NCI-H460 (cell line): ENCODE data around the gene SOX10. TPM values are rescaled to one million over a fixed set of nuclear protein-coding genes. Genes with fewer than 3 reads are reported as not detected.
A peak's percentile ranks its signal among the peaks of the same experiment; 100 is the strongest.

Experiments used
- DNase-seq: peaks from one replicate; pipeline ENCODE4 v3.0.0-alpha.2; 2016; ENCODE audit warnings: low read depth; ENCODE audit errors: extremely low read depth
- total RNA-seq: library from RNA; depleted of rRNA; stranded (reverse); fragments of >200 nt; shearing (Covaris generic); gene quantifications from 2 replicates; pipeline ENCODE4 v1.2.3, GENCODE V29; 2014; rRNA removed

SOX10 gene
- total RNA-seq, 1 experiment from 2014 or later: not detected

DNA sequence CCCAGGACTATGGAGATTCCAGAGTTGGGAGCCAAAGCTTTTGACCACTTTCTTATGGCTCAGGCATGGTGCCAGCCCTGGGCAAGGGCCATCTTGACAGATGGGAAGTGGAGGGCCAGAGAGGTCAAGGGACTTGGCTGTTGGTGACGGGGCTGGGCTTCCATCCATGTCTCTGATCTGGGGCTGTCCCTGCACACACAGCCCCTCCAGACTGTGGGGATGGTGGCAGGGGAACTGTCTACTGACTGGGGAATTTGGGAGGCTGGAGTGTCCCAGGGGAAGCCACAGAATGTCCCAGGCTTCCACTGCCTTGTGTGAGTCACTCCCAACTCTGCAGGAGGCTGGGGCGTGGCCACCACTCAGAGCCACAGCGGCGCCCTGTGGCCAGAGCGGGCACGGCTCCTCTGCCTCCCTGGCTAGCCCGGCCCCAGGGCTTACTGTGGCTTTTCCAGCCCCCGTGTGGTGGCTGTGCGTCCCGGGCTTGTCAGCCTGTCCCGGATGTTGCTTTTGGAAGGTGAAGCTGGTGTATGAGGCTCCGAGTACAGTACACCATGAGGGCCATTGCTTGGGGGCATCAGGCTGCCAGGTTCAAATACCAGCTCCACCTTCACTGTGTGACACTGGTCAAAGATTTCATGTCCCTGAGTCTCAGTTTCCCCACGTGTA is 50.5 kb downstream of the SOX10 start:
- peak; percentile 62 for DNase-seq

- DNase-seq: no peak
Observed at GRCh38 chr22:37932821-37933578, 51.4 kb downstream of the SOX10 start.

GRCh38 chr22:37932401-37932800 is 52.0 kb downstream of the SOX10 start:
- no peak for DNase-seq

DNA sequence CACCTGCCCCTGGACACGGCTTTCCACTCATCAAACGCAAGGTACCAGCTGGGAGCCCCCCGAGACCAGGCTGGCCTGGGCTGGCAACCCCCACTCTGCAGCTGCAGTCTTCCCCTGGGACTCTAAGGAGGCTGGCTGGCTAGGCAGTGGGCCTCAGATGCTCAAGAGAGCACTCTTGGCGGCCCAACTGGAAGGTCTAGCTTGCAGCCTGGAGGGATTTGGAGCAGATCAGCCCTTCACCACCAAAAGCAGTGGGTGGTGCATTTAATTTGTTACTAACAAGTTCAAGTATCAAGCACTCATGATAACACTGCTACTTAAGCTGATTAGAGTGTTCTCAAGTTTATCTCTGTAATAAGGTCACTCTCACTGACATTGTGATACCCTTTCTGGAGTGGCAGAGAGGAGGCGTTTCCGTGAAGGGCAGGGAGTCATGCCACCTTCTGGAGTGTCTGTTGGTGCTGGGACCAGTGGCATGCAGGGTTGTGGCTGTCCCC is 52.4 kb downstream of the SOX10 start:
- no peak for DNase-seq

DNA sequence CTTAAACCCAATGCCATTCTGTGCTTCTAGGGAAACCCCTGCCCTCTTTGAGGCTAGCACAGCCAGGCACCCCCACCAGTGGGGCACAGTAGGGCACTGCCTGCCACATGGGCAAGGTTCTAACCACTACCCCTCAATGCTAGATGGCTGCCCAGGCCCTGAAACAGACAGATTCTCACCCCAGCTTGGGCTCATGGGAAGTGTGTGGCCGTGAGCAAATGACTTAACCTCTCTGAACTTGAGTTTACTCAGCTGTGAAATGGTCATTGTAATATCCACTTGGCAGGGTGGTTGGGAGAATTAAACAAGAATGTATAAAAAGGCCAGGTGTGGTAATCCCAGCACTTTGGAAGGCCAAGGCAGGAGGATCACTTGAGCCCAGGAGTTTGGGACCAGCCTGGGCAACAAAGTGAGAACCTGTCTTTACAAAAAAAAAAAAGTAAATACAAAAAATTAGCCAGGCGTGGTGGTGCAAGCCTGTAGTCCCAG is 53.4 kb downstream of the SOX10 start:
- DNase-seq: no peak

GRCh38 chr22:37930270-37930951 is 53.9 kb downstream of the SOX10 start:
- DNase-seq: no peak

DNA sequence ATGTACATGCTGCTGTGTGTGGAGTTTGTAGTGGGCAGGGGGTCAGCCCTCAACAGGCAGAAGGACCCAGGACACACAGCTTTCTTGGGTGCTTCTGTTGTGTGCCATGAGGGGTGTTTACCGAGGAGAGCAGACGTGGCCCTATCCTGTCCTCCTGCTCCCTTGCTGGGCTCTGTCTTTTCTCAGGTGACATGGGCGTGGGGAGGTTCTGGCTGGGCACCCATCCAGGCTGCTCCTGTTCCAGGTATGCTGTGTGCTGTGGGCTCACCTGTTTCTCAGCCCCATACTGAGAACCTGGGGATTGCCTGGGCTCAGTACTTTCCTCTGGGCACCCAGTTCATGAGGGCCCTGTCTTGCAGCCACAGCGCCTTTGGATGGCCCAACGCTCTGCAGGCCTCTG is 55.0 kb downstream of the SOX10 start:
- DNase-seq: no peak

DNA sequence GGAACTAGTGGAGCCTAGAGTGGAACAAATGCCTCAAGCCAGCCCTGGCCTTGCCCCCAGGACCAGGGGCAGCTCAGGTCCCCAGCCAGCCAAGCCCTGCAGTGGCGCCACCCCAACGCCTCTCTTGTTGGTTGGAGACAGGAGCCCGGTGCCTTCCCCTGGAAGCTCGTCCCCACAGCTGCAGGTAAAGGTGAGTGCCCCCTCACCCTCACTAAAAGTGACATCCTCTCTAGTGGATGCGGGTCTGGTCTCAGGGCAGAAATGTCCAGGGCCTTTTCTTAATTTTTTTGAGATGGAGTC is 56.8 kb downstream of the SOX10 start:
- DNase-seq: no peak

DNA sequence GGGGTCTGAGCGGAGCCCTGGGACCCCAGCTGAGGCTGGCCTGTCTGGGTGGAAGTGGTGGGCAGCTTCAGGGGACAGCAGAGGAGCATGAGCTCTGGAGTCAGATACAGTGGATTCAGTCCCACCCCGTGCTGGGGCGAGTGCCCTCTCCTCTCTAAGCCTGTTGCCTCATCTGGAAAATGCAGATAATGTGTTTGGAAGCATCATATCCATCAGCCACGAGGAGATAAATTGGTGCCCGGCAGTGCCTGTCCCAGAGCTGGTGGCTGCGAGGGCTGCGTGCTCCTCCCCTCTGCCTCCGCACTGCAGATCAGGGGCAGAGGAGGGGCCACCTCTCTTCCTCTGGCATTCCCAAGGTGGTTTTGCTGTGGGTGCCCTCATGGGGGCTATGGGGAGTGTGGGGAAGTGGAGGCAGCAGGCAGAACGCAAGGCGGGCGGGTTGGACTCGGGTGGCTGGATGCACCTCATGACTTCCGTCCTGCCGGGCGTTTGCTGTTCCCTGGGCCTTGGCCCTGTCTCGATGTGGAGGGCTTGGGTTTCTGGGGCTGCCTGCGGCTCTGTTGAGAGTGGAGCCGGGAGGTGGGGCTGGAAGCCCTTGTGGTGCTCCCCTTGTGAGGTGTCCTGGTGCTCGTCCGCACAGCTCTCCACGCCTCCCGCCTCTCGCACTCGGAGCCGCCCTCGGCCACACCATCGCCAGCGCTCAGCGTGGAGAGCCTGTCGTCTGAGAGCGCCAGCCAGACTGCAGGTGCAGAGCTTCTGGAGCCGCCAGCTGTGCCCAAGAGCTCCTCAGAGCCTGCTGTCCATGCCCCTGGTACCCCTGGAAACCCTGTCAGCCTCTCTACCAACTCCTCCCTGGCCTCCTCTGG is 57.4 kb downstream of the SOX10 start:
- DNase-seq: no peak

GRCh38 chr22:37926358-37926757 is 58.0 kb downstream of the SOX10 start:
- no peak for DNase-seq

GRCh38 chr22:37925767-37926166 is 58.6 kb downstream of the SOX10 start:
- DNase-seq: no peak

- DNase-seq: no peak
Observed at GRCh38 chr22:37925330-37925729, 59.0 kb downstream of the SOX10 start.

- no peak for DNase-seq
Observed at GRCh38 chr22:37924386-37925065, 59.8 kb downstream of the SOX10 start.

GRCh38 chr22:37923927-37924326 is 60.4 kb downstream of the SOX10 start:
- DNase-seq: no peak

Other genes with a start within 250 kb of the SOX10 start
- 4.0 and 5.6 TPM in 2 replicates for gene GCAT, start 176.6 kb downstream of the SOX10 start, total RNA-seq
- not detected in 2 replicates for gene GALR3, start 161.2 kb downstream of the SOX10 start, total RNA-seq
- 8.1 and 8.4 TPM in 2 replicates for gene ANKRD54, start 140.2 kb downstream of the SOX10 start, total RNA-seq
- 270 and 290 TPM in 2 replicates for gene EIF3L, start 135.1 kb downstream of the SOX10 start, total RNA-seq
- gene MICALL1, start 78.3 kb downstream of the SOX10 start, total RNA-seq: 6.3 and 7.5 TPM in 2 replicates
- gene C22orf23, start 31.0 kb downstream of the SOX10 start, total RNA-seq: 2.4 TPM in 1 of 2 replicates, not detected in the other
- 37.4 and 50.0 TPM in 2 replicates for gene POLR2F, start 30.9 kb downstream of the SOX10 start, total RNA-seq
- 6.0 and 9.3 TPM in 2 replicates for gene PICK1, start 72.8 kb upstream of the SOX10 start, total RNA-seq
- not detected in 2 replicates for gene SLC16A8, start 99.6 kb upstream of the SOX10 start, total RNA-seq
- gene BAIAP2L2, start 126.1 kb upstream of the SOX10 start, total RNA-seq: not detected in 2 replicates
- 6.8 and 7.5 TPM in 2 replicates for gene PLA2G6, start 197.3 kb upstream of the SOX10 start, total RNA-seq
- 10.7 and 12.4 TPM in 2 replicates for gene MAFF, start 217.4 kb upstream of the SOX10 start, total RNA-seq